Fibroblast of skin of left quadriceps (primary cell): ENCODE measurements around the gene SHANK2.

ENCODE experiments used
- DNase-seq, 2 experiments: peaks; one replicate each; pipeline ENCODE4 v3.0.0-alpha.2; 2013; ENCODE audit warnings: low read depth in 2 of 2

The SHANK2 gene

GRCh38 chr11:71202598-71202944 lies 49.8 kb downstream of the SHANK2 start:
- DNase-seq, result no peak
